ENCODE results near the gene GAK.

- no peak for TF ChIP-seq ZNF543 (CRISPR knock-in tag; IDR thresholded peaks at IDR 0.05)
- TF ChIP-seq ZNF253 (CRISPR knock-in tag; IDR thresholded peaks at IDR 0.05; ENCODE audit: borderline replicate concordance) = no peak
- no peak for TF ChIP-seq FOXP1 (IDR thresholded peaks at IDR 0.05)
- no peak for TF ChIP-seq FOXP1 (CRISPR knock-in tag; IDR thresholded peaks at IDR 0.05)
- TF ChIP-seq TAF1 (CRISPR knock-in tag; IDR thresholded peaks at IDR 0.05) = no peak
- TF ChIP-seq ISL2 (CRISPR knock-in tag; IDR thresholded peaks at IDR 0.05) = no peak
- TF ChIP-seq CTCF (CRISPR knock-in tag; IDR thresholded peaks at IDR 0.05) = no peak
- no peak for TF ChIP-seq KAT7 (CRISPR knock-in tag; IDR thresholded peaks at IDR 0.05; ENCODE audit: borderline replicate concordance)
- TF ChIP-seq ZNF558 (CRISPR knock-in tag; IDR thresholded peaks at IDR 0.05; ENCODE audit: borderline replicate concordance) = no peak
- TF ChIP-seq FUBP1 (CRISPR knock-in tag; IDR thresholded peaks at IDR 0.05; ENCODE audit: borderline replicate concordance) = no peak
Observed at GRCh38 chr4:903066-904046, 28.8 kb downstream of the GAK start.
